OCI-LY7 (cell line): ENCODE results near the gene MRPS6.

Experiments
- CTCF ChIP-seq: fragments of 200-600 bp; sonication (generic); conservative IDR thresholded peaks from 2 replicates; pipeline ENCODE4 v1.5.1; 2014; ENCODE audit warnings: mild to moderate bottlenecking, antibody characterized with exemption, low read length, moderate library complexity, mixed read lengths
- EZH2phosphoT487 ChIP-seq: fragments of 200-600 bp; sonication (generic); IDR thresholded peaks from 2 replicates; pipeline ENCODE4 v1.6.1; 2018; ENCODE audit warnings: low read depth, borderline replicate concordance, mild to moderate bottlenecking, mixed run types, antibody characterized with exemption, low read length, moderate library complexity, mixed read lengths

GRCh38 chr21:34042735-34043134 is 30.6 kb upstream of the MRPS6 start:
- TF ChIP-seq CTCF, result no peak
- no peak for TF ChIP-seq EZH2phosphoT487
